Measurements from ENCODE around the gene MYH9. TPM values are rescaled to one million over a fixed set of nuclear protein-coding genes. Genes with fewer than 3 reads are reported as not detected.

Gene MYH9
- total RNA-seq, 1 donor from 2014 or later, result 633 TPM

DNA sequence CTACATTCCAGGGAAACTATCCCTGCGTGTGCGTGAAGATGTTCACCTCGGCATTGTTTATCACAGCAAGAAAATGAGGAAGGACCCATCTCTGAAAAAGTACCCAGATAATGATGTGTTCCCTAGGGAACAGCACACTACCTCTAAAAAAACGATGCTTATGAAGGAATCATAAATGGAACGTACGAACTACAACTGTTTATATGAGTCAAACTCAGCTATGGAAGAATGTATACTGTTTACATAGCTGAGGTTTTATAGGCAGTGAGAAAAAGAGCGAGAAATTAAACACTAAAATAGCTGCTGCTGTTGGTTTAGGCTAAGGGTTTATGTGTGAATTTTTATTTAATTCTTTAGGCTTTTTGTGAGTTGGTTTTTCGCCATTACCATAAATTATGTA lies 85.9 kb downstream of the MYH9 start:
- peaks cover 74% of the 10 kb centered on the region for H3K36me3 Mint-ChIP-seq (ENCODE audit: low read depth)
- peak overlapping the region; percentile 34 for H3K27ac Mint-ChIP-seq
- H3K9me3 Mint-ChIP-seq, result no peaks in the 10 kb centered on the region
- no peak overlapping the region for H3K4me3 Mint-ChIP-seq
- no peak for DNase-seq
- intact Hi-C loops (cut with micrococcal nuclease), result loop anchor here (1.0 kb wide), 2 partner anchors 86 to 168 kb away; no protein-coding TSS in a partner anchor
- H3K27me3 Mint-ChIP-seq, result no peaks in the 10 kb centered on the region
- peaks cover 8% of the 10 kb centered on the region for H3K4me1 Mint-ChIP-seq

DNA sequence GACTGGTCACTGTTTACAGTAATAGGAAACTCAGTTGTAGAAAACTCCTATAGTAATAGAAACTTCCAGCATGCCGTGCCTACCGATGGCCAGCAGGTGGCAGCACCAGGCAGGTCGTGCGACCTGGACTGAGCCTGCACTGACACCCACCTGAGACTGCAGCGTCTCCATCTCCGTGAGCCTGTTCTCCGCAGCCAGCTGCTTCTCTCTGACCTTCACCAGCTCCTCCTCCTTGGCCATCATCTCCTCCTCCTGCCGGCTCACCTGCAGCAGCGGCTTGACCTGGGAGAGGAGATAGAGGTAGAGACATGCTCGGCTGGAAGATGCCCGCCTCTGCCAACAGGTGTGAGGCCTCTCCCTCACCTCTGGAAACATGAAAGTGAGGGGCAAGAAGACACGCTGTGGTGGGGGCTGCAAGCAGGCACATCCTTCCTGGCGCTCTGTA lies 86.4 kb downstream of the MYH9 start:
- Mint-ChIP-seq H3K4me1 (peaks cover 8% of the 10 kb centered on the region), H3K9me3 (no peaks in the 10 kb centered on the region), H3K27me3 (no peaks in the 10 kb centered on the region), H3K36me3 (ENCODE audit: low read depth) (peaks cover 76% of the 10 kb centered on the region), H3K4me3 (no peak overlapping the region), H3K27ac (peak overlapping the region; percentile 34)
- peak; percentile 94 for DNase-seq
- intact Hi-C loops (cut with micrococcal nuclease), result loop anchor here (1.0 kb wide), 2 partner anchors 87 to 169 kb away; no protein-coding TSS in a partner anchor

DNA sequence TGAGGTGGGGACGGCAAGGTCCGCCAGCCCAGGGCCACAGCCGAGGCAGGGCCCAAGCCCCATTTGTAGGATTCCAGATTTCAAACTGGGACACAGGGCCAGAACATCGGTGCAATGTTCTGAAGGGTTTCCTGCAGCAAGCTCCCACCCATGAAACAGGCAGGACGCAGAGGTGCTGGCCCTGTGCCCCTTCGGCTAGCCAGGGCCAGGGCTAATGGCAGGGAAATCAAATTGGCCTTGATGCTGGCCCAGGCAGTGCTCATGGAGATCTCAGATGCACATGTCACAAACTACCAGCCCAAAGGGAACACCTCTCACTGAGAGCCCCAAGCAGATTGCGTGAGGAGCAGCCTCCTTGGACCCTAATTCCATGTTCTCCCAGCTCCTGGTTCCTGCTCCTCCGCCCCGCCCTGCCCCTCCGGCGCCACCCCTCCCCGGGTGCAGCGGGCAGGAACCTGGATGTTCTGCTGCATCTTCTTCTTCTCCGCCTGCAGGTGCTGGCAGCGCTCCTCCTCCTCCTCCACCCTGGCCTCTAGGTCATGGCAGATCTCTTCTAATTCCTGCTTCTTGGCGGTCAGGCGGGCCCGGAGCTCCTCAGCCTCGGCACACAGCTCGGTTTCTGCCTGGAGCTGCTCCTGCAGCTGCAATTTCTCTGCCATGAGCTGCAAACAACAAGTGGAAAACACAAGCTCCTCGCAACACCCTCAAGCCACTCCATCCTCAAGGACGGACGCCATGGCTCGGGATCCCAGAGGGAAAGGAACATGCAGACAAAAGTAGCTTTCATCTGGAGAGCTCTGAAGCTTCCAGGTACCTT lies 87.2 kb downstream of the MYH9 start:
- intact Hi-C loops (cut with micrococcal nuclease), result loop anchor here (1.0 kb wide), 2 partner anchors 88 to 170 kb away; no protein-coding TSS in a partner anchor
- Mint-ChIP-seq H3K36me3 (ENCODE audit: low read depth) (peaks cover 80% of the 10 kb centered on the region), H3K27me3 (no peaks in the 10 kb centered on the region), H3K27ac (peak overlapping the region; percentile 60), H3K4me3 (no peak overlapping the region), H3K9me3 (no peaks in the 10 kb centered on the region), H3K4me1 (peaks cover 8% of the 10 kb centered on the region)
- DNase-seq, result no peak

- Mint-ChIP-seq H3K36me3 (ENCODE audit: low read depth) (peaks cover 78% of the 10 kb centered on the region), H3K27ac (no peak overlapping the region), H3K27me3 (no peaks in the 10 kb centered on the region), H3K4me1 (peaks cover 10% of the 10 kb centered on the region), H3K4me3 (no peak overlapping the region), H3K9me3 (no peaks in the 10 kb centered on the region)
- no peak for DNase-seq
- intact Hi-C loops (cut with micrococcal nuclease), result no loop called here
Observed at GRCh38 chr22:36299911-36300310, 87.9 kb downstream of the MYH9 start.

GRCh38 chr22:36299295-36299694 lies 88.5 kb downstream of the MYH9 start:
- intact Hi-C loops (cut with micrococcal nuclease), result no loop called here
- Mint-ChIP-seq H3K36me3 (ENCODE audit: low read depth) (peaks cover 78% of the 10 kb centered on the region), H3K4me3 (no peak overlapping the region), H3K9me3 (no peaks in the 10 kb centered on the region), H3K4me1 (peaks cover 10% of the 10 kb centered on the region), H3K27me3 (no peaks in the 10 kb centered on the region), H3K27ac (no peak overlapping the region)
- no peak for DNase-seq

DNA sequence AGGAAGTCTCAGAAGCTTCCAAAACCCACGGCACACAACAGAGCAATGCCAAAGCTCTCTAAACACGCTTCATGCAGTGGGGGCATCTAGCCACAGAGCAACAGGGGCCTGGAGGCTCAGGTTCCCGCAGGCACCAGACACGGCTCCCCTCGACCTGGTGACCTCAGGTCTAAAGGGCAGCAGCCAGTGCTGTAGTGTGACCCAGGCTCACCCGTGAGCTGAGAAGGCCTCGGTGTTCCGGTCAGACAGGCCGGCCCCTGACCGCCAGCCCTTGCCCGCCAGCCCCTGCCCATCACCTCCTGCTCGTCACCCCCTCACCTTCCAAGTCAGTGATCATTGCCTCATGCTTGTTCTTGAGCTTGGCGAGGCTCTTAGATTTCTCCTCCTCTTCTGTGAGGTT lies 89.2 kb downstream of the MYH9 start:
- Mint-ChIP-seq H3K36me3 (ENCODE audit: low read depth) (peaks cover 79% of the 10 kb centered on the region), H3K27me3 (no peaks in the 10 kb centered on the region), H3K4me1 (peaks cover 10% of the 10 kb centered on the region), H3K9me3 (no peaks in the 10 kb centered on the region), H3K27ac (no peak overlapping the region), H3K4me3 (no peak overlapping the region)
- intact Hi-C loops (cut with micrococcal nuclease), result no loop called here
- DNase-seq, result no peak

- intact Hi-C loops (cut with micrococcal nuclease), result no loop called here
- DNase-seq, result no peak
- Mint-ChIP-seq H3K4me1 (peaks cover 10% of the 10 kb centered on the region), H3K27ac (no peak overlapping the region), H3K36me3 (ENCODE audit: low read depth) (peaks cover 81% of the 10 kb centered on the region), H3K9me3 (no peaks in the 10 kb centered on the region), H3K4me3 (no peak overlapping the region), H3K27me3 (no peaks in the 10 kb centered on the region)
Observed at GRCh38 chr22:36298118-36298517, 89.6 kb downstream of the MYH9 start.

- H3K27me3 Mint-ChIP-seq, result no peaks in the 10 kb centered on the region
- no peaks in the 10 kb centered on the region for H3K9me3 Mint-ChIP-seq
- H3K4me1 Mint-ChIP-seq, result peaks cover 13% of the 10 kb centered on the region
- peaks cover 80% of the 10 kb centered on the region for H3K36me3 Mint-ChIP-seq (ENCODE audit: low read depth)
- DNase-seq, result no peak
- intact Hi-C loops (cut with micrococcal nuclease), result no loop called here
- H3K4me3 Mint-ChIP-seq, result no peak overlapping the region
- H3K27ac Mint-ChIP-seq, result no peak overlapping the region
Observed at GRCh38 chr22:36297568-36297967, 90.2 kb downstream of the MYH9 start.

- no peak for DNase-seq
- Mint-ChIP-seq H3K36me3 (ENCODE audit: low read depth) (peaks cover 84% of the 10 kb centered on the region), H3K27ac (no peak overlapping the region), H3K9me3 (no peaks in the 10 kb centered on the region), H3K4me1 (peaks cover 15% of the 10 kb centered on the region), H3K4me3 (no peak overlapping the region), H3K27me3 (no peaks in the 10 kb centered on the region)
- intact Hi-C loops (cut with micrococcal nuclease), result no loop called here
Observed at GRCh38 chr22:36296690-36297089, 91.1 kb downstream of the MYH9 start.

- peaks cover 81% of the 10 kb centered on the region for H3K36me3 Mint-ChIP-seq (ENCODE audit: low read depth)
- H3K4me1 Mint-ChIP-seq, result peaks cover 11% of the 10 kb centered on the region
- DNase-seq, result no peak
- intact Hi-C loops (cut with micrococcal nuclease), result no loop called here
- no peak overlapping the region for H3K27ac Mint-ChIP-seq
- H3K4me3 Mint-ChIP-seq, result no peak overlapping the region
- H3K27me3 Mint-ChIP-seq, result no peaks in the 10 kb centered on the region
- no peaks in the 10 kb centered on the region for H3K9me3 Mint-ChIP-seq
Observed at GRCh38 chr22:36295247-36295646, 92.5 kb downstream of the MYH9 start.

GRCh38 chr22:36294801-36295200 lies 93.0 kb downstream of the MYH9 start:
- intact Hi-C loops (cut with micrococcal nuclease), result no loop called here
- Mint-ChIP-seq H3K36me3 (ENCODE audit: low read depth) (peaks cover 81% of the 10 kb centered on the region), H3K4me1 (peaks cover 14% of the 10 kb centered on the region), H3K27ac (no peak overlapping the region), H3K27me3 (no peaks in the 10 kb centered on the region), H3K4me3 (no peak overlapping the region), H3K9me3 (no peaks in the 10 kb centered on the region)
- DNase-seq, result no peak

DNA sequence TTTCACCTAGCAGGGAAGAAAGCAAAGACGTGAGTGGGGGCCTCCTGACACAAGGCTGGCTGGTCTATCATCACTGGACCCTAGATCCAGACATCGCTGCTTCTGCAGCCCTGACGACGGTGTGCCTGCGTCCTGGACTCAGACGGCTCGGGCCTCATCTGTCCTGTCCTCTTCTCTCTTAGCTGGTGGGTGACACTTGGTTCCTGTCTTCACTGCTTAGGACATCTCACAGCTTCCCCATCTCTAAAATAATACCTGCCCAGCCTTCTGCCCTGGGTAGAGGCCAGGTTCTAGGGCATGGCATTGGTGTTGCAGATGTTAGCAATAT lies 93.5 kb downstream of the MYH9 start:
- H3K36me3 Mint-ChIP-seq (ENCODE audit: low read depth), result peaks cover 83% of the 10 kb centered on the region
- H3K9me3 Mint-ChIP-seq, result no peaks in the 10 kb centered on the region
- H3K4me1 Mint-ChIP-seq, result peaks cover 18% of the 10 kb centered on the region
- intact Hi-C loops (cut with micrococcal nuclease), result no loop called here
- H3K4me3 Mint-ChIP-seq, result no peak overlapping the region
- DNase-seq, result no peak
- peak overlapping the region; percentile 41 for H3K27ac Mint-ChIP-seq
- H3K27me3 Mint-ChIP-seq, result no peaks in the 10 kb centered on the region

DNA sequence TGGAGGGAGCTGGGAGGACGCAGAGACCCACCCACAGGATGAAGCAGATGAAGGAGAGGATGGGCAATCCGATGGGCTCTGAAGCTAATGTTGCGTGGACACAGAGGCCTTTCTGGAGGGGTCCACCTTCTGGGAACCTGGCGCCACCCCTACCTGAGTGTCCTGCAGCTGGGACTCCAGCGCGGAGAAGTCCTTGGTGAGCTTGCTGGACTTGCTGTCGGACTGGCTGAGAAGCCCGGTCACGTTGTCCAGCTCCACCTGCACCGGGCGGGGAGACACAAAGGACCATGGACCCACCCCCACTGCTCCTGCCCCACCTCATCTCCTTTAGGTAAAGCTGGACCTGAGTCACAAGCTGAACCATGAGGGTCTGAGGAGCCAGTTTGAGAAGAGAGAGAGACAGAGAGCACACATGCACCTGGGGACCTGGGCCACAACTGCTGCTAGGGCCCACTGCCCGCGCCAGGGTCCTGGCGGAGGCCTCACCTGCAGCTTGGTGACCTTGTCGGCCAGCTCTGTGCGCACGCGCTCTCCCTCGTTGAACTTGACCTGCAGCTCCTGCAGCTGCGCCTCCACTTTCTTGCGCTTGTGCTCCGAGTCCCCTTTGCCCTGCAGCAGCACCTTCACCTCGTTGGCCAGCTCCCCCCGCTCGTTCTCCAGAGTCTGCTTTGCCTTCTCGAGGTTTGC lies 94.0 kb downstream of the MYH9 start:
- Mint-ChIP-seq H3K27ac (peak overlapping the region; percentile 41), H3K4me1 (peaks cover 22% of the 10 kb centered on the region), H3K4me3 (no peak overlapping the region), H3K36me3 (ENCODE audit: low read depth) (peaks cover 83% of the 10 kb centered on the region), H3K9me3 (no peaks in the 10 kb centered on the region), H3K27me3 (no peaks in the 10 kb centered on the region)
- intact Hi-C loops (cut with micrococcal nuclease), result no loop called here
- no peak for DNase-seq

GRCh38 chr22:36292823-36293530 lies 94.8 kb downstream of the MYH9 start:
- no peaks in the 10 kb centered on the region for H3K9me3 Mint-ChIP-seq
- no peak for DNase-seq
- H3K4me1 Mint-ChIP-seq, result peaks cover 23% of the 10 kb centered on the region

More at GRCh38 chr22:36292823-36293530, 94.8 kb downstream of the MYH9 start:
- intact Hi-C loops (cut with micrococcal nuclease), result no loop called here
- no peaks in the 10 kb centered on the region for H3K27me3 Mint-ChIP-seq
- H3K4me3 Mint-ChIP-seq, result no peak overlapping the region
- H3K27ac Mint-ChIP-seq, result peak overlapping the region; percentile 6
- H3K36me3 Mint-ChIP-seq (ENCODE audit: low read depth), result peaks cover 85% of the 10 kb centered on the region

All from activated CD4-positive, alpha-beta T cell treated with anti-CD3 and anti-CD28 coated beads, Interleukin-2, amount 10 ng/mL, durations not matched to agents 24 days and 14 days (primary cell).